ENCODE data around the gene PARD6A. TPM values are rescaled to one million over a fixed set of nuclear protein-coding genes. Genes with fewer than 3 reads are reported as not detected.

Gene PARD6A
- total and polyA plus RNA-seq, 2 of the 13 experiments (the other 11 are each of a cell fraction or from before 2014, with no cell fraction given), result 3.5 to 4.3 TPM

DNA sequence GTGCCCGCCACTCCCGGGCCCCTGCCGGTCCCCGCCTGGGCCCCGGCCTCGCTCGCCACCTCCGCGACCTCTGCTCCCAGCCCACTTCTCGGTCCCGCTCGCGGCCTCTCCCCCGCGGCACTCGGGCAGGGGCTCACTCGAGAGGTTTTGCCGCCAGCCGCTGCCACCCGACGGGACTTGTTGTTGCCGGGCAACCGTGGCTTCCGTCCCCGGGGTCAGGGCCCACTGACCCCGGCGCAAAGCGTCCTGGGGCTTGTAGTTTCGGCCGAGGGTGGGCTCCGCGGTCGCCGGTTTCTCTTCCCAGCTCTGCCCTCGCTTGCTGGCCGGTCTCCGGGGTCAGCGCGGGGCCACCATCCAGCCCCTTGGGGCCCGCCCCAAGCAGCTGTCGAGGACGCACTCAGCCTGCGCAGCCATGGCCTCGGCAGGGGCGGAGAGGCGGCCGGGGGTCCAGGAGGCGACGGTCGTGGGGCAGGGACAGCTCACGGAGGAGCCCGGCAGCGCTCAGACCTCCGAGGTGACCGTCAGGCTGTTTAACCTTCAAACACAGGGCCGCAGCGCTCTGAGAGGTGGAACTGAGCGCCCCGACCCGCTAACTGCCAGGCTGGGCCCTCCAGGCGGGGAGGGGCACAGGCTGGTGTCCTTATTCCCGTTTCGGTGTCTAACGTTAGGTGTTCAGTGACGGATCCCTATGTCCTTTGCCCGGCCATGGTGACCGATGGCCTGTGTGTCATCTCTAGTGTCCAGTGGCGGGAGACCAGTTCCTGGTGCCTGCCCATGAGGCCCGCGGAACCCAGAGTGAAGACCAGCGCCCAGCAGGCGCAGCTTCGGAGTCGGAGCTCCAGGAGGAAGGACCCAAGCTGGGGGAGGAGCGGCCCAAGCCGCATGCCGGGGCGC, 6.0 kb downstream of the PARD6A start, which contains the start of the genes C16orf86 and ENKD1 (continued):
- peak; percentile 27; the same call in 1 of the 2 replicates for TF ChIP-seq PRDM4 (CRISPR knock-in tag; IDR thresholded peaks at IDR 0.05; ENCODE audit: borderline replicate concordance)
- no peak; the same call in 1 of the 2 replicates for TF ChIP-seq TOPORS (CRISPR knock-in tag; IDR thresholded peaks at IDR 0.05)
- no peak for TF ChIP-seq LCORL (IDR thresholded peaks at IDR 0.05)
- TF ChIP-seq LCORL (CRISPR knock-in tag; IDR thresholded peaks at IDR 0.05), result peak; percentile 42; the same call in 1 of the 2 replicates
- TF ChIP-seq ZNF124 (CRISPR knock-in tag; IDR thresholded peaks at IDR 0.05), result no peak
- TF ChIP-seq ZNF724P (CRISPR knock-in tag; IDR thresholded peaks at IDR 0.05; ENCODE audit: borderline replicate concordance), result peak; percentile 4; the same call in 1 of the 2 replicates
- 0 out of 2 replicates have a peak, but pooled peaks have one; percentile 14 for TF ChIP-seq DNMT1 (CRISPR knock-in tag; IDR thresholded peaks at IDR 0.05)
- TF ChIP-seq ADNP (CRISPR knock-in tag; IDR thresholded peaks at IDR 0.05), result no peak
- TF ChIP-seq PRMT3 (CRISPR knock-in tag; IDR thresholded peaks at IDR 0.05; ENCODE audit: borderline replicate concordance, low read depth), result no peak
- 0 out of 2 replicates have a peak, but pooled peaks have one; percentile 79 for TF ChIP-seq ZNF850 (CRISPR knock-in tag; conservative IDR thresholded peaks at IDR 0.05)
- TF ChIP-seq, protein P1, sequence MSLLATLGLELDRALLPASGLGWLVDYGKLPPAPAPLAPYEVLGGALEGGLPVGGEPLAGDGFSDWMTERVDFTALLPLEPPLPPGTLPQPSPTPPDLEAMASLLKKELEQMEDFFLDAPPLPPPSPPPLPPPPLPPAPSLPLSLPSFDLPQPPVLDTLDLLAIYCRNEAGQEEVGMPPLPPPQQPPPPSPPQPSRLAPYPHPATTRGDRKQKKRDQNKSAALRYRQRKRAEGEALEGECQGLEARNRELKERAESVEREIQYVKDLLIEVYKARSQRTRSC (CRISPR knock-in tag; IDR thresholded peaks at IDR 0.05; ENCODE audit: low read depth), result no peak
- no peak for TF ChIP-seq ZNF780A (CRISPR knock-in tag; IDR thresholded peaks at IDR 0.05)
- no peak for TF ChIP-seq ZBTB44 (CRISPR knock-in tag; IDR thresholded peaks at IDR 0.05)
- TF ChIP-seq, protein P2, sequence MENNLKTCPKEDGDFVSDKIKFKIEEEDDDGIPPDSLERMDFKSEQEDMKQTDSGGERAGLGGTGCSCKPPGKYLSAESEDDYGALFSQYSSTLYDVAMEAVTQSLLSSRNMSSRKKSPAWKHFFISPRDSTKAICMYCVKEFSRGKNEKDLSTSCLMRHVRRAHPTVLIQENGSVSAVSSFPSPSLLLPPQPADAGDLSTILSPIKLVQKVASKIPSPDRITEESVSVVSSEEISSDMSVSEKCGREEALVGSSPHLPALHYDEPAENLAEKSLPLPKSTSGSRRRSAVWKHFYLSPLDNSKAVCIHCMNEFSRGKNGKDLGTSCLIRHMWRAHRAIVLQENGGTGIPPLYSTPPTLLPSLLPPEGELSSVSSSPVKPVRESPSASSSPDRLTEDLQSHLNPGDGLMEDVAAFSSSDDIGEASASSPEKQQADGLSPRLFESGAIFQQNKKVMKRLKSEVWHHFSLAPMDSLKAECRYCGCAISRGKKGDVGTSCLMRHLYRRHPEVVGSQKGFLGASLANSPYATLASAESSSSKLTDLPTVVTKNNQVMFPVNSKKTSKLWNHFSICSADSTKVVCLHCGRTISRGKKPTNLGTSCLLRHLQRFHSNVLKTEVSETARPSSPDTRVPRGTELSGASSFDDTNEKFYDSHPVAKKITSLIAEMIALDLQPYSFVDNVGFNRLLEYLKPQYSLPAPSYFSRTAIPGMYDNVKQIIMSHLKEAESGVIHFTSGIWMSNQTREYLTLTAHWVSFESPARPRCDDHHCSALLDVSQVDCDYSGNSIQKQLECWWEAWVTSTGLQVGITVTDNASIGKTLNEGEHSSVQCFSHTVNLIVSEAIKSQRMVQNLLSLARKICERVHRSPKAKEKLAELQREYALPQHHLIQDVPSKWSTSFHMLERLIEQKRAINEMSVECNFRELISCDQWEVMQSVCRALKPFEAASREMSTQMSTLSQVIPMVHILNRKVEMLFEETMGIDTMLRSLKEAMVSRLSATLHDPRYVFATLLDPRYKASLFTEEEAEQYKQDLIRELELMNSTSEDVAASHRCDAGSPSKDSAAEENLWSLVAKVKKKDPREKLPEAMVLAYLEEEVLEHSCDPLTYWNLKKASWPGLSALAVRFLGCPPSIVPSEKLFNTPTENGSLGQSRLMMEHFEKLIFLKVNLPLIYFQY (CRISPR knock-in tag; IDR thresholded peaks at IDR 0.05; ENCODE audit: borderline replicate concordance), result no peak; the same call in 1 of the 2 replicates
- peak; percentile 45 for TF ChIP-seq FOXO1 (CRISPR knock-in tag; IDR thresholded peaks at IDR 0.05)
- TF ChIP-seq ZNF354B (CRISPR knock-in tag; IDR thresholded peaks at IDR 0.05), result 0 out of 2 replicates have a peak, but pooled peaks have one; percentile 65
- TF ChIP-seq HDAC6 (IDR thresholded peaks at IDR 0.05; ENCODE audit: low read depth, low read length), result no peak

Measured in HepG2 (cell line).